HEK293T (cell line): Measurements from ENCODE around the gene STOML1.

Experiments
- CTBP1 ChIP-seq: fragments of 450-650 bp; IDR thresholded peaks from 2 replicates; pipeline ENCODE4 v1.6.1; 2016; ENCODE audit warnings: borderline replicate concordance
- FOXM1 ChIP-seq: fragments of 450-650 bp; IDR thresholded peaks from 2 replicates; pipeline ENCODE4 v1.6.1; 2017; ENCODE audit warnings: mild to moderate bottlenecking, borderline replicate concordance
- L3MBTL2 ChIP-seq: fragments of 450-650 bp; conservative IDR thresholded peaks from 2 replicates; pipeline ENCODE4 v1.6.1; 2016; ENCODE audit warnings: mild to moderate bottlenecking

GRCh38 chr15:73959012-73959581 lies 33.0 kb downstream of the STOML1 start:
- no peak for TF ChIP-seq L3MBTL2
- TF ChIP-seq CTBP1 = no peak
- TF ChIP-seq FOXM1 = no peak
